Activated T-cell treated with anti-CD3 and anti-CD28 coated beads, Interleukin-2, amount 50 U/mL, for 4 hours (primary cell): ENCODE results near the gene THRA. TPM values are rescaled to one million over a fixed set of nuclear protein-coding genes. Genes with fewer than 3 reads are reported as not detected.
"Not testable (repeated sequence)": the region's sequence is repeated elsewhere in the genome, so short reads cannot be mapped to it uniquely, and the experiment has no call there.

Experiments used
- ATAC-seq, 2 donors: fragments of 200-7000 bp; cut with Tn5 transposase; one replicate each; pipeline ENCODE4 v1.10.0; 2021
- DNase-seq: peaks from one replicate; pipeline ENCODE4 v3.0.0-alpha.2; 2020
- H3K27me3 Mint-ChIP-seq: one replicate; pipeline ENCODE4 v1.8.0; 2021; ENCODE audit warnings: low read depth, mixed read lengths
- H3K36me3 Mint-ChIP-seq: one replicate; pipeline ENCODE4 v1.8.0; 2022; ENCODE audit warnings: mixed read lengths; ENCODE audit not compliant: insufficient read depth
- H3K4me1 Mint-ChIP-seq: one replicate; pipeline ENCODE4 v1.8.0; 2021; ENCODE audit warnings: low read depth, mixed read lengths
- H3K4me3 Mint-ChIP-seq: one replicate; pipeline ENCODE4 v1.8.0; 2021; ENCODE audit warnings: mild to moderate bottlenecking, moderate library complexity, mixed read lengths
- H3K9me3 Mint-ChIP-seq: one replicate; pipeline ENCODE4 v1.8.0; 2021; ENCODE audit warnings: mixed read lengths
- total RNA-seq, 3 donors: library from RNA; stranded (reverse); gene quantifications; one replicate each; pipeline ENCODE4 v1.2.1, GENCODE V29; 2021

Gene THRA
- total RNA-seq, 3 donors from 2014 or later = 6.6 to 12.4 (median 10.3) TPM

GRCh38 chr17:40135817-40136216 lies 73.1 kb downstream of the THRA start:
- H3K27me3 Mint-ChIP-seq = no peaks in the 10 kb centered on the region
- no peak for DNase-seq
- no peak for ATAC-seq
- no peak overlapping the region for H3K4me3 Mint-ChIP-seq
- peaks cover 36% of the 10 kb centered on the region for H3K36me3 Mint-ChIP-seq
- H3K9me3 Mint-ChIP-seq = no peaks in the 10 kb centered on the region
- H3K4me1 Mint-ChIP-seq = peaks cover 15% of the 10 kb centered on the region

GRCh38 chr17:40139566-40140058 lies 76.8 kb downstream of the THRA start:
- Mint-ChIP-seq H3K4me3 (peak overlapping the region; percentile 86), H3K36me3 (peaks cover 21% of the 10 kb centered on the region), H3K27me3 (no peaks in the 10 kb centered on the region), H3K4me1 (peaks cover 31% of the 10 kb centered on the region), H3K9me3 (no peaks in the 10 kb centered on the region)
- ATAC-seq (no peak), DNase-seq (no peak)

- H3K9me3 Mint-ChIP-seq, ATAC-seq, DNase-seq, H3K27me3 Mint-ChIP-seq, H3K4me3 Mint-ChIP-seq: not testable (repeated sequence)
- Mint-ChIP-seq H3K4me1 (peaks cover 45% of the 10 kb centered on the region), H3K36me3 (peaks cover 25% of the 10 kb centered on the region)
These were observed 80.4 kb downstream of the THRA start for GRCh38 chr17:40143166-40143565.

Other genes starting within 250 kb of the THRA start
- gene IKZF3, start 198.7 kb upstream of the THRA start, total RNA-seq = 100 to 1,000 TPM in 1 of 3 donors, 10 to 100 TPM in 2; 82.3 to 106 (median 91.6) TPM
- under 1 TPM in 2 of 3 donors, not detected in 1; 0.16 to 0.28 TPM for gene ZPBP2, start 194.8 kb upstream of the THRA start, total RNA-seq
- gene GSDMB, start 144.3 kb upstream of the THRA start, total RNA-seq = 1 to 10 TPM; 4.1 to 5.1 (median 4.7) TPM
- 10 to 100 TPM; 48.9 to 71.0 (median 52.1) TPM for gene ORMDL3, start 135.4 kb upstream of the THRA start, total RNA-seq
- gene LRRC3C, start 135.2 kb upstream of the THRA start, total RNA-seq = not detected
- gene GSDMA, start 100.0 kb upstream of the THRA start, total RNA-seq = 1 to 10 TPM in 1 of 3 donors, under 1 TPM in 2; 0.32 to 1.6 (median 0.41) TPM
- 100 to 1,000 TPM; 276 to 288 (median 280) TPM for gene PSMD3, start 82.2 kb upstream of the THRA start, total RNA-seq
- not detected for gene CSF3, start 47.5 kb upstream of the THRA start, total RNA-seq
- 100 to 1,000 TPM; 133 to 140 (median 134) TPM for gene MED24, start 8.6 kb upstream of the THRA start, total RNA-seq
- 10 to 100 TPM; 12.6 to 16.0 (median 13.7) TPM for gene NR1D1, start 37.6 kb downstream of the THRA start, total RNA-seq
- gene MSL1, start 59.0 kb downstream of the THRA start, total RNA-seq = 10 to 100 TPM; 63.3 to 68.5 (median 64.1) TPM
- gene CASC3, start 77.6 kb downstream of the THRA start, total RNA-seq = 100 to 1,000 TPM; 100 to 108 (median 103) TPM
- 1 to 10 TPM; 5.7 to 6.7 (median 6.1) TPM for gene RAPGEFL1, start 114.5 kb downstream of the THRA start, total RNA-seq
- gene WIPF2, start 156.3 kb downstream of the THRA start, total RNA-seq = 10 to 100 TPM; 21.3 to 24.6 (median 22.1) TPM
- 10 to 100 TPM; 67.3 to 94.0 (median 83.6) TPM for gene CDC6, start 224.9 kb downstream of the THRA start, total RNA-seq
- gene RARA, start 246.2 kb downstream of the THRA start, total RNA-seq = 10 to 100 TPM; 46.5 to 61.9 (median 48.7) TPM